ENCODE results near the gene NLRP9. TPM values are rescaled to one million over a fixed set of nuclear protein-coding genes. Genes with fewer than 3 reads are reported as not detected.
"Not testable (repeated sequence)": the region's sequence is repeated elsewhere in the genome, so short reads cannot be mapped to it uniquely, and the experiment has no call there.

Gene NLRP9
- total RNA-seq (not detected), polyA plus RNA-seq (ENCODE audit: insufficient read length in 6 of 6) (under 1 TPM in 1 of 6 donors, not detected in 5; 0.08 TPM)
- long read RNA-seq, donor 1, result 0 reads
- long read RNA-seq, donor 2, result 0 reads
- long read RNA-seq, donor 3, result 0 reads
- long read RNA-seq, donor 4, result 0 reads
- long read RNA-seq, donor 5, result 0 reads
- long read RNA-seq, donor 6, result 0 reads
- long read RNA-seq, donor 7, result 0 reads
- long read RNA-seq, donor 8, result 0 reads
- long read RNA-seq, donor 9, result 0 reads
- long read RNA-seq, donor 10, result 0 reads
- long read RNA-seq, donor 11, result 0 reads
- long read RNA-seq, donor 12, result 0 reads

- no peak for TF ChIP-seq CTCF (IDR thresholded peaks at IDR 0.05)
- DNase-seq (no peak), ATAC-seq (no peak)
- no peaks in the 10 kb centered on the region for H3K4me1 ChIP-seq
- no peak within 1 kb of the TSS for H3K4me3 ChIP-seq
- H3K27ac ChIP-seq, result no peak within 1 kb of the TSS
- no peaks in the 10 kb centered on the region for H3K27me3 ChIP-seq
- H3K9me3 ChIP-seq, result no peaks in the 10 kb centered on the region
- no peaks in the 10 kb centered on the region for H3K36me3 ChIP-seq
- intact Hi-C loops (cut with DNase I), result no loop called here
Measured at GRCh38 chr19:55738302-55738701, at the start of gene NLRP9. NLRP9 (minus strand) TSS chr19:55738402; CDS start chr19:55738374, 28 bp downstream.

DNA sequence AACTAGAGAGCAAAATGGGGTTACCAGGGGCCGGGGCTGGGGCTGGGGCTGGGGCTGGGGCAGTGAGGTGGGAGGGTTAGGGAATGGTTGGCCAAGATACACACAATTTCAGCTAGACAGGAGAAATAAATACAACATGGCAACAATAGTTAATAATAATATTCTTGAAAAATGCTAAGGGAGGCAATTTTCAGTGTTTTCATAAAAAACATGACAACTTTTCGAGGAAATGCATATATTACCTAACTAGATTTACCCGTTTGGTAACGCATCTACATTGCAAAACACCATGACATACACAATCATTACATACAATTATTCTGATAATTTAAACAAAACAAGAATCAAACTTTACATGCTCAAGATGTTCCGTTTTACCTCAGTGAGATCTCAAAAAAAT lies 42.9 kb upstream of the NLRP9 start:
- Histone ChIP-seq H3K4me1 (no peaks in the 10 kb centered on the region), H3K9me3 (no peaks in the 10 kb centered on the region), H3K4me3 (no peak overlapping the region), H3K27me3 (peaks cover 0 to 52% of the 10 kb centered on the region in 2 donors), H3K36me3 (no peaks in the 10 kb centered on the region), H3K27ac (no peak overlapping the region)
- intact Hi-C loops (cut with DNase I), result no loop called here
- ATAC-seq (no peak), DNase-seq (no peak)
- TF ChIP-seq CTCF (IDR thresholded peaks at IDR 0.05), result no peak

- no peak overlapping the region for H3K27ac ChIP-seq
- no peak for TF ChIP-seq CTCF (IDR thresholded peaks at IDR 0.05)
- no peaks in the 10 kb centered on the region for H3K4me1 ChIP-seq
- H3K36me3 ChIP-seq, result no peaks in the 10 kb centered on the region
- H3K9me3 ChIP-seq, result no peaks in the 10 kb centered on the region
- H3K27me3 ChIP-seq, result peaks cover 0 to 56% of the 10 kb centered on the region in 2 donors
- intact Hi-C loops (cut with DNase I), result no loop called here
- H3K4me3 ChIP-seq, result no peak overlapping the region
- DNase-seq (no peak), ATAC-seq (no peak)
Measured at GRCh38 chr19:55778331-55778730, 40.1 kb upstream of the NLRP9 start.

DNA sequence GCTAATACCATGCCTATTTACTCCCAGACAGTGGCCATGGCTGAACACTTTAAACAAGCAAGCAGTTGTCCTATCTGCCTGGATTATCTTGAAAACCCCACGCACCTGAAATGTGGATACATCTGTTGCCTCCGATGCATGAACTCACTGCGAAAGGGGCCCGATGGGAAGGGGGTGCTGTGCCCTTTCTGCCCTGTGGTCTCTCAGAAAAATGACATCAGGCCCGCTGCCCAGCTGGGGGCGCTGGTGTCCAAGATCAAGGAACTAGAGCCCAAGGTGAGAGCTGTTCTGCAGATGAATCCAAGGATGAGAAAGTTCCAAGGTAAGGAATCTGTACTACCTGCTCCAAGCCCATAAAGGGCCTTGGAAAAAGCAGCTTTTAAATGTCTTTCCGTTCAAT lies 39.3 kb upstream of the NLRP9 start:
- no peaks in the 10 kb centered on the region for H3K36me3 ChIP-seq
- DNase-seq, result no peak
- no peaks in the 10 kb centered on the region for H3K9me3 ChIP-seq
- TF ChIP-seq CTCF (IDR thresholded peaks at IDR 0.05), result no peak
- H3K27me3 ChIP-seq, result peaks cover 0 to 53% of the 10 kb centered on the region in 2 donors
- no peaks in the 10 kb centered on the region for H3K4me1 ChIP-seq
- intact Hi-C loops (cut with DNase I), result no loop called here
- no peak overlapping the region for H3K4me3 ChIP-seq
- H3K27ac ChIP-seq, result no peak overlapping the region
- ATAC-seq, result no peak

DNA sequence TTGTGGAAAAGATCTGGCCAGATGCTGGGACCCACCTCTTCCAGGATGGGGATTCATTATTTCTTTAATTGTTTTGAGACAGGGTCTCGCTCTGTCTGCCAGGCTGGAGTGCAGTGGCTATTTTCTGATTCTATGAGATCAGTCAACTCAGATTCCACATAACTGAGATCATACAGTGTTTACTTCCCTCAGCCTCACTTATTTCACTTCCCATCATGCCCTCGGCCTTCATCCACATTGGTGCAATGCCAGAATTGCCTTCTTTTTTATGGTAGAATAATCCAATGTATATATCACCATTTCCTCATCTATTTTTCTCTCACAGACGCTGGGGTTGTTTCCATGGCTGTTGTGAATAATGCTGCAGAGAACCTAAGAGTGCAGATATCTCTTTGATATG lies 31.4 kb upstream of the NLRP9 start:
- H3K4me3 ChIP-seq; H3K9me3 ChIP-seq; H3K4me1 ChIP-seq; H3K36me3 ChIP-seq; intact Hi-C loops (cut with DNase I); DNase-seq; H3K27ac ChIP-seq; ATAC-seq: not testable (repeated sequence)
- peaks cover 0 to 17% of the 10 kb centered on the region in 2 donors for H3K27me3 ChIP-seq

DNA sequence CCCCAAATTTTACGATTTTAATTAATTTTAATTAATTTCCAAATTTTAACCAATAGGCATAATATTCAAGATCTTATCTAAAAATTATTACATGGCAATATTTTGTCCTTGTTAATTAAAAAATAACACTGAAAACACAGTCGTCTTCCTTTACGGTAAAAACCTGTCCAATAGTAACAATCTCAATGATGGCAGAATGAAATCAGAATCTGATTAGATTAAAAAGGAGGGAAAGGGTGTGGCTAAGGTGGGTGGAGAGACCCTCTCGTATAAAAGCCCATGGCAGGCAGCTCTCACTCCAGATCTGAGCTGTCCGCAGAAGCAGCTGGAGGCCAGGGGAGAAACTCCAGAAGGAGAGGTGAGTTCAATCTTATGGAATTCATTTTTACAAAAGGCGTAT lies 30.6 kb upstream of the NLRP9 start, which contains the start of gene RFPL4AL1:
RFPL4AL1 (plus strand) TSS at position 301 of the 400 bp plus-strand sequence. CDS start 2,687 bp downstream, outside the sequence.
- H3K27ac ChIP-seq; H3K4me1 ChIP-seq; H3K9me3 ChIP-seq; intact Hi-C loops (cut with DNase I); H3K4me3 ChIP-seq; ATAC-seq; H3K36me3 ChIP-seq; DNase-seq: not testable (repeated sequence)
- H3K27me3 ChIP-seq, result peaks cover 0 to 17% of the 10 kb centered on the region in 2 donors
